Kidney capillary endothelial cell (primary cell): ENCODE results near the gene NANOS1.
"Not testable (repeated sequence)": the region's sequence is repeated elsewhere in the genome, so short reads cannot be mapped to it uniquely, and the experiment has no call there.

Experiments used
- DNase-seq: peaks from one replicate; pipeline ENCODE4 v3.0.0-alpha.2; 2018; ENCODE audit warnings: low spot score

Gene NANOS1

GRCh38 chr10:119007211-119007574 lies 22.3 kb upstream of the NANOS1 start:
- DNase-seq = no peak

GRCh38 chr10:119020627-119020946 lies 8.9 kb upstream of the NANOS1 start:
- DNase-seq = no peak

- DNase-seq = no peak
Measured at GRCh38 chr10:119022846-119023552, 6.5 kb upstream of the NANOS1 start.

GRCh38 chr10:119023553-119023868 lies 6.0 kb upstream of the NANOS1 start:
- no peak for DNase-seq

- no peak for DNase-seq
Measured at GRCh38 chr10:119024882-119025281, 4.6 kb upstream of the NANOS1 start.

GRCh38 chr10:119025336-119025735 lies 4.2 kb upstream of the NANOS1 start:
- no peak for DNase-seq

- no peak for DNase-seq
Measured at GRCh38 chr10:119025776-119026175, 3.7 kb upstream of the NANOS1 start.

- no peak for DNase-seq
Measured at GRCh38 chr10:119026301-119027110, 3.0 kb upstream of the NANOS1 start.

GRCh38 chr10:119028445-119028899 lies 1.0 kb upstream of the NANOS1 start:
- not testable (repeated sequence) for DNase-seq

GRCh38 chr10:119028900-119029612 lies 458 bp upstream of the NANOS1 start:
- DNase-seq = peak; percentile 74

- DNase-seq = peak; percentile 38
Measured at GRCh38 chr10:119030421-119031250, 1.1 kb downstream of the NANOS1 start.

GRCh38 chr10:119031496-119032059 lies 2.1 kb downstream of the NANOS1 start:
- no peak for DNase-seq

- no peak for DNase-seq
Measured at GRCh38 chr10:119039161-119039560, 9.6 kb downstream of the NANOS1 start.

- no peak for DNase-seq
Measured at GRCh38 chr10:119041326-119041725, 11.8 kb downstream of the NANOS1 start.

- DNase-seq = no peak
Measured at GRCh38 chr10:119042169-119042568, 12.7 kb downstream of the NANOS1 start.

GRCh38 chr10:119045561-119045960 lies 16.0 kb downstream of the NANOS1 start:
- DNase-seq = no peak

- DNase-seq = no peak
Measured at GRCh38 chr10:119049361-119049760, 19.8 kb downstream of the NANOS1 start.

GRCh38 chr10:119049777-119050176 lies 20.3 kb downstream of the NANOS1 start:
- no peak for DNase-seq

GRCh38 chr10:119051775-119052174 lies 22.3 kb downstream of the NANOS1 start:
- no peak for DNase-seq

- no peak for DNase-seq
Measured at GRCh38 chr10:119055472-119055871, 26.0 kb downstream of the NANOS1 start.

- DNase-seq = no peak
Measured at GRCh38 chr10:119058010-119058409, 28.5 kb downstream of the NANOS1 start.

GRCh38 chr10:119059557-119059956 lies 30.0 kb downstream of the NANOS1 start:
- DNase-seq = no peak
